ENCODE results near the gene NBPF10.
A peak's percentile ranks its signal among the peaks of the same experiment; 100 is the strongest.
"Not testable (repeated sequence)": the region's sequence is repeated elsewhere in the genome, so short reads cannot be mapped to it uniquely, and the experiment has no call there.

Gene NBPF10

GRCh38 chr1:146144465-146144864 lies at the start of gene NBPF10:
NBPF10 (minus strand) TSS chr1:146144804; CDS start chr1:146144769, 35 bp downstream.
- not testable (repeated sequence) for H3K27ac ChIP-seq (ENCODE audit: low read depth, low read length); H3K4me3 ChIP-seq (ENCODE audit: low read depth in 1 of 5, low read length in 5 of 5); H3K4me1 ChIP-seq (ENCODE audit: control insufficient read depth in 5 of 5, insufficient read depth in 5 of 5, low read length in 5 of 5); H3K9me3 ChIP-seq (ENCODE audit: control insufficient read depth in 5 of 5, low read length in 5 of 5); H3K36me3 ChIP-seq (ENCODE audit: control insufficient read depth in 5 of 5, insufficient read depth in 5 of 5, low read length in 5 of 5); H3K27me3 ChIP-seq (ENCODE audit: control insufficient read depth in 5 of 5, insufficient read depth in 4 of 5, low read length in 5 of 5); H3K9ac ChIP-seq (ENCODE audit: low read length in 5 of 5)

- not testable (repeated sequence) for H3K4me3 ChIP-seq (ENCODE audit: low read depth in 1 of 5, low read length in 5 of 5); H3K9me3 ChIP-seq (ENCODE audit: control insufficient read depth in 5 of 5, low read length in 5 of 5); H3K4me1 ChIP-seq (ENCODE audit: control insufficient read depth in 5 of 5, insufficient read depth in 5 of 5, low read length in 5 of 5); H3K9ac ChIP-seq (ENCODE audit: low read length in 5 of 5); H3K27me3 ChIP-seq (ENCODE audit: control insufficient read depth in 5 of 5, insufficient read depth in 4 of 5, low read length in 5 of 5); H3K36me3 ChIP-seq (ENCODE audit: control insufficient read depth in 5 of 5, insufficient read depth in 5 of 5, low read length in 5 of 5)
- peak overlapping the region; percentile 42 for H3K27ac ChIP-seq (ENCODE audit: low read depth, low read length)
Measured at GRCh38 chr1:146174531-146174930, 29.9 kb upstream of the NBPF10 start.

- not testable (repeated sequence) for H3K4me1 ChIP-seq (ENCODE audit: control insufficient read depth in 5 of 5, insufficient read depth in 5 of 5, low read length in 5 of 5); H3K36me3 ChIP-seq (ENCODE audit: control insufficient read depth in 5 of 5, insufficient read depth in 5 of 5, low read length in 5 of 5); H3K4me3 ChIP-seq (ENCODE audit: low read depth in 1 of 5, low read length in 5 of 5); H3K9me3 ChIP-seq (ENCODE audit: control insufficient read depth in 5 of 5, low read length in 5 of 5); H3K27me3 ChIP-seq (ENCODE audit: control insufficient read depth in 5 of 5, insufficient read depth in 4 of 5, low read length in 5 of 5); H3K9ac ChIP-seq (ENCODE audit: low read length in 5 of 5); H3K27ac ChIP-seq (ENCODE audit: low read depth, low read length)
Measured at GRCh38 chr1:146167740-146168139, 23.1 kb upstream of the NBPF10 start.

GRCh38 chr1:146167273-146167672 lies 22.7 kb upstream of the NBPF10 start:
- H3K4me1 ChIP-seq (ENCODE audit: control insufficient read depth in 5 of 5, insufficient read depth in 5 of 5, low read length in 5 of 5); H3K4me3 ChIP-seq (ENCODE audit: low read depth in 1 of 5, low read length in 5 of 5); H3K36me3 ChIP-seq (ENCODE audit: control insufficient read depth in 5 of 5, insufficient read depth in 5 of 5, low read length in 5 of 5); H3K27ac ChIP-seq (ENCODE audit: low read depth, low read length); H3K9ac ChIP-seq (ENCODE audit: low read length in 5 of 5); H3K27me3 ChIP-seq (ENCODE audit: control insufficient read depth in 5 of 5, insufficient read depth in 4 of 5, low read length in 5 of 5); H3K9me3 ChIP-seq (ENCODE audit: control insufficient read depth in 5 of 5, low read length in 5 of 5): not testable (repeated sequence)
